GM12892 (cell line): ENCODE measurements around the gene TGFBR2.

Experiments used
- DNase-seq: peaks from one replicate; pipeline ENCODE4 v3.0.0; 2011; ENCODE audit not compliant: insufficient read length
- FAIRE-seq: peaks from 2 replicates; lab custom pipeline; 2011; peaks lifted over from hg19 to GRCh38; lab: Jason Lieb, UNC
- POLR2A ChIP-seq: IDR thresholded peaks from 2 replicates; pipeline ENCODE4 v1.6.1; 2011; ENCODE audit warnings: low read depth, low read length, control low read depth
- POLR2AphosphoS5 ChIP-seq: IDR thresholded peaks from 2 replicates; pipeline ENCODE4 v1.6.1; 2011; ENCODE audit warnings: low read depth, low read length, control low read depth
- TAF1 ChIP-seq: IDR thresholded peaks from 2 replicates; pipeline ENCODE4 v1.6.1; 2011; ENCODE audit warnings: low read depth, mild to moderate bottlenecking, control low read depth, low read length, borderline replicate concordance

Gene TGFBR2

DNA sequence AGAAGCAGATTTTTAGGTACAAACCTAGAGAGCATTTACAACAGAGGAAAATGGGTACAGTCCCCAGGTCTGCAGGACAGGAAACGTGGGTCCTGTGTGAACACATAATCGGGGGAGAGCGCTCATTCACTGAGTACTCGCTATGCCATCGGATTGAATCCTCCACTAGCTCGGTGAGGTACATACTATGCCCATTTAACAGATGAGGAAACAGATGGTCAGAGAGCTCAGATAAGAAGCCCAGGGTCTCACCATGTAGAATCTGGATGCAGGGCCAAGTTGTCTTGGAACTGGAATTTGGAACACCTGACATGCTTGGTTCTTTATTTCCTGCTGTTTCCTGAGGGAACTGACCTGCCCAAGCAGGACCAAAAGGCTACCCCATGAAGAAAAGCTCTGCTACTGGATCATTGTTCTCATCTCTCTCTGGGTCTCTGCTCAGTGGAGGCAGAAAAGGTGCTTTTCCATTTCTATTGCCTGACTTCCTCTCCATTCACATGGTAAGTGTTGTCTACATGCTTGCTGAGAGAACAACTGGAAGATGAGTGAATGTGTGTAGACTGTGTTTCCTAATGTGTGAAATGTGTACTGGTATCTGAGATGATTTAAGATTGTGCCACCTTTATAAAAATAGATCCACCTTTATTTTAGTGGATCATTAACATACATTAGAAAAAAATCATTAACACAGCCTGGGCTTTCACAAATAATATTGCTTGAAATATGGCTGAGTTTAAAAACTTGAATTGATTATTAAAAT, 89.1 kb downstream of the TGFBR2 start:
- DNase-seq = no peak
- TF ChIP-seq POLR2A = no peak
- no peak for TF ChIP-seq TAF1
- TF ChIP-seq POLR2AphosphoS5 = no peak
- no peak for FAIRE-seq

DNA sequence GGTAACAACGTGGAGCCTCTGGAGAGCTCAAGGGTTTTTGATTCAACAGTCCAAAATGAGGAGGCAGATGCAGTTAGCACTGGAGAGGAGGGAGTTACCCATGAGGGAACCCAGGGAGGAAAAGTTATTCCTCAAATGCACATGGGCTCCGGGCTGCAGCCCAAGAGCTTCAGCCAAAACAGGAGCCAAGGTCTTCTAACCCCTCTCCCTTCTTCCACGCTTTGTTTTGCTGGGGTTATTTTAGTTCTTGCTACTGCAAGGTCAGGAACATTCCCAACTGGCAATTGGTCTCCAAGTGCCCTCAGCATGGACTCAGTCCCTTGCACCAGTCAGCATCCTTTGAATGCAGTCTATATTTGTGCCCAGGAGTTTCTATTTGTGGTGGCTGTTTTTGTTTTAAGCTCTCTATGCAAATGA, 90.0 kb downstream of the TGFBR2 start:
- DNase-seq = no peak
- no peak for TF ChIP-seq POLR2A
- no peak for TF ChIP-seq POLR2AphosphoS5
- no peak for TF ChIP-seq TAF1
- no peak for FAIRE-seq

DNA sequence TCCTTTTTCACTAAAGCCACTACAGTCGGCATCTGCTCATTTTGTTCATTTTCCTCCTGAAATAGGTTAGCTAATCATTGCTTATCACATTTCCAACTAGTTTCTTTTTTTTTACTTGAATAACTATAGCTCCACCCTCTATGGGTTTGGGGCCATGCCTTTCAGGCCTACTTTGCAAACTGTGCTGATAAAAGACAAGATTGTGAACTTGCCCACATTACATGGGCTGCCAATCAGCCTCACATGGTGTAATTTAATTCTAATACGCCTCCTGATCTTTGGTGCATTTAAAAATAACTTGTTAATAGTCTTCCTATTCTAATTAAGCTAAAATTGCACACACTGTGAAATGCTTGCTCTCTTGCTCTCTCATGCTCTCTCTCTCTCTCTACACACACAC, 90.5 kb downstream of the TGFBR2 start:
- FAIRE-seq = no peak
- no peak for TF ChIP-seq TAF1
- no peak for TF ChIP-seq POLR2A
- no peak for TF ChIP-seq POLR2AphosphoS5
- DNase-seq = no peak

DNA sequence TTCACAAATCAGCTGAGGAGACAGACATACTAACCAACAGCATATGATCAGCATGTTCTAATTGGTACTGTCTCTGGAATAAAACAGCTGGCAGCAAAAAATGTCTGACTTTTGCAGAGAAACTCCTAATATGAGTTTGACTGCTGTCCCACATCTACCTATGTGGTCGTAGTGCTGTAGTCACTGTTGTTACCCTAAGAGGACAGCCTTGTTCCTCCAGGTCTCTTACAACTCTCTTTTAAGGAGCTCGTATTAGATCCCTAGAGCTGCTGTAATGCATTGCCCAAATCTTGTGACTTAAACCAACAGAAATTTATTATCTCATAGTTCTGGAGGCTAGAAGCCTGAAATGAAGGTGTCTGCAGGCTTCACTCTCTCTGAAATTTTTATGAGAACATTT, 92.1 kb downstream of the TGFBR2 start:
- TF ChIP-seq POLR2AphosphoS5 = no peak
- no peak for FAIRE-seq
- no peak for DNase-seq

DNA sequence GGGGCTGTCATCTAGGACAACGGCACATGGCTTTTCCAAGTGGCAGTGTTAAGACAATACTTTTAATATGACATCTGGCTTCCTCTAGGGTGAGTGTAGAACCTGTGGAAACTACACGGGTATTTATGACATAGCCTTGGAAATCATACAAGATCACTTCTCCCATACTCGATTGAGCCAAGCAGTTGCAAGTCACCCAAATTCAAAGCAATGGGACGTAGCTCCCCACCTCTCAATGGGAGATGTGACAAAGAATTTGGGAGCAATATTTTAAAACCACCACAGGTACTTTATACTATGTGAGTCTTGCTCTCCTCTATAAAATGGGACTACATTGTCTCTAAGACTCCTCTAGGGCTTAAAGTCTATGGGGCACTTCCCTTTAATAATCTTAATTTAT, 93.5 kb downstream of the TGFBR2 start:
- DNase-seq (no peak), FAIRE-seq (no peak)
- TF ChIP-seq TAF1 (no peak), POLR2AphosphoS5 (no peak), POLR2A (no peak)

DNA sequence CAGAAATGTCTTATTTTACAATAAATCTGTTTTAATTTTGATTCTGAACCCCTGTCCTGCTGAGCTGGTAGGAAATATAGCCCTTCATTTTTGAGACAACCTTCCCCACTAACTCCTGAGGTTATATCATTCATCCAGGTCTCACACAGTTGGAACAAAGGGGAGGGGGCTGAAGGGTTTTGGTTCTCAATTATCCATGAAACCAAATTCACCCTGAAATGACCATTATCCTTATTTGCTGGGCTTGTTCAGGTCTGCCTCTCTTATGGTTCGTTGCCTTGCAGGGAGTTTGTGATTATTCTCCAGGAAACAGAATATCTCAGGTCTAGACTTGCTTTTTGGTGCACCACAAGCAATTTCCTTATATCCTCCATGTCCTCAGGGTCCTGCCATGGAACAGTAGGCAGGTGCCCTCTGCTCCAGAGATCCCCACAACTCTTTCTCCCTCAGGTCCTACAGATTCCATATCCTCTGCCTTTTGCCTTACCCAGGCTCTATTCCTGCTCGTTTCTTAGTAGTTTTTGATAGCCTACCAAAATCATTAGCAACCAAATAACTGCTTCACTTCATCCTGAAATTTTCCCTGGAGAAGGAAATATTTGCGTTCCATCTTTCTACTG, 94.4 kb downstream of the TGFBR2 start:
- FAIRE-seq = no peak
- TF ChIP-seq TAF1 = no peak
- no peak for TF ChIP-seq POLR2AphosphoS5
- no peak for TF ChIP-seq POLR2A
- DNase-seq = no peak

DNA sequence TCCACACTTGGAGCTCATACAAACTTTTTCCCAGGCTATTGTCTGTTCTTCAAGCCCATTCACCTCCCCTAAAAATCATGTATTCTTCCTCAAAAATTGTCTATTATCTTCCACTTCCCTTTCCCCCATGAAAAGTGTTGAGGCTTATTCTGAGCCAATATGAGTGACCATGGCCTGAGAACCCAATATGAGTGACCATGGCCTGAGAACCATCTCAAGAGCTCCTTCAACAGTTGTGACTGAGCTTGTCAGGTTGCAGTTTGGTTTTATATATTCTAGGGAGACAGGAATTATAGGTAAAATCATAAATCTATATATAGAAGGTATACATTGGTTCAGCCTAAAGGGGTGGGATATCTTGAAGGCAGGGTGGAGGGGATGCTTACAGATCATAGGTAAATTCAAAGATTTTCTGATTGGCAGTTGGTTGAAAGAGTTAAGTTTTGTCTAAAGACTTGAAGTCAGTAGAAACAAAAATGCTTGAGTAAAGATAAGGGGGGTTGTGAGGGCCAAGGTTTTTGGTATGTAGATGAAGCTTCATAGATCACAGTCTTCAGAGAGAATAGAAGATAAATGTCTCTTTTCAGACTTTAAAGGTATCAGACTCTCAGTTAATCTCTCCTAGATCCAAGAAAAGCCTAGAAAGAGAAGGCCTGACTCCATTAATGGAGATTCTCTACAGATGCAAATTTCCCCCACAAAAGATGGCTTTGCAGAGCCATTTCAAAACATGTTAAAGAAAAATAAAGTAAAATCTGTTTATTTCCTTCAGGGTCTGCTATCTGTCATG, 95.8 kb downstream of the TGFBR2 start:
- DNase-seq (no peak), FAIRE-seq (no peak)
- TF ChIP-seq TAF1 = no peak
- TF ChIP-seq POLR2AphosphoS5 = no peak
- TF ChIP-seq POLR2A = no peak

DNA sequence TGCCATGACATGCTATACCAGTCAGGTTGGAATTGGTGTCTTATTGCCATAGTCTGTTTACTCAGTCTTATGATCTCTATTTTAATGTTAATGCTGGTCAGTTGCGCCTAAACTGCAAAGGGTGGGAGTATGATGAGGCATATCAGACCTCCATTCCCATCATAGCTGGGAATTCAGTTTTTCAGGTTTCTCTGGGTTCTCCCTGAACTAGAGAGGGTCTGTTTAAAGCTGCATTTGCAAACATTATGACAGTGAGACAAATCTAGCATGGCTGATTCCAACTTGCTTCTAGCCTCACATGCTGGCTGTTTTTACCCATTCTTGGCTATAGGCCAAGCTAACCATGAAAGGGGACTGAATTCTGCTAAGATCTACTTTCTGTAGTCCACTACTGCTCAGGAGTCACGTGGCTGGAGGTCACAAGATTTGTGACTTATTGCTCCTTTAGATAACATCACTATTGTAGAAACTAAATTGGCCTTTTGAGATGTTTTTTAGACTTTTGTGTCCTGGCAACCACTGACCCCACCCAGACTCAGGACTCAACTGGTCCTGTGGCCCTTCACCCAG, 96.5 kb downstream of the TGFBR2 start:
- DNase-seq = no peak
- no peak for FAIRE-seq
- TF ChIP-seq TAF1 (no peak), POLR2A (no peak), POLR2AphosphoS5 (no peak)

DNA sequence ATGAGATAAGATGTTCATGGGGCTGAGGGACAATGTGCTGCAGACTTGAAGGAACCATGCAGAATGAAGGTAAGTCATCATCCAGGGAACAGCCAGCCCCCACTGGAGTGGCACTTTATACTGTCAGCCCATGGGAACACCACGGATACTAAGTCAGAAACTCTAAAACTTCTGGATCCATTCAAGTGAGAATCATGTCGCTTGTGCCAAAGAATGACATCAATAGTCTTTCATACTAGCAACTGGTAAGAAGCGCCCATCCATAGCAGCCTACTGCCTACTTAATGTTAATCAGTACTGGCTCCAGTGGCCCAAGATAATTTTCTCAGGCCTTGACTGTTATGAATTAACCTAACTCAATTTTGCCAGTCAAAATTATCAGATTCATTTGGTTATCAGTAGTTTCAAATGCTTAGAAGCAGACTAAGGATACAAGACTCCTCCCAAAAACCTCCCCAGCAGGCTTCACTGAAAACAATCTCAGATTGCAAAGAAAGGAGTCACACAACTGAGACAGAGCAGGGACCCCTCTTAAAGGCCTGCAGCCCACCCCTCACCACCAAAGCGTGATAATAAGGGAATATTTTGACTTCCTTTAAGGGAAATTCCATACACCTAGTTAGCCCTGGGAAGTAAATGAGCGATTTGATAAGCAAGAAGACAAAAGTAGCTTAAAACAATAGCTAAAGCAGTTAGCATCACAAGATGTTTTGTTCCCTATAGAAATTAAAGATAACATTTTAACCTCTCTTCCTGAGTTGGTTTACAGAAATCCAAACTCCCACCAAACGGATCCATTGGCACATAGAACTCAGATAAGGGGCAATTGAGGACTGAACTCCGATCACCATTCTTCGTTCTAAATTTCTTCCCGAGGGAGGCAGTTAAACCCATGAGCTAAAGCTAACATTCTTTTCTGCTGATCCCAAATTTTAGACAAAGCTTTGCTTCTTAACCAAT, 98.8 kb downstream of the TGFBR2 start:
- no peak for FAIRE-seq
- no peak for DNase-seq
- TF ChIP-seq TAF1 (no peak), POLR2A (no peak), POLR2AphosphoS5 (no peak)

DNA sequence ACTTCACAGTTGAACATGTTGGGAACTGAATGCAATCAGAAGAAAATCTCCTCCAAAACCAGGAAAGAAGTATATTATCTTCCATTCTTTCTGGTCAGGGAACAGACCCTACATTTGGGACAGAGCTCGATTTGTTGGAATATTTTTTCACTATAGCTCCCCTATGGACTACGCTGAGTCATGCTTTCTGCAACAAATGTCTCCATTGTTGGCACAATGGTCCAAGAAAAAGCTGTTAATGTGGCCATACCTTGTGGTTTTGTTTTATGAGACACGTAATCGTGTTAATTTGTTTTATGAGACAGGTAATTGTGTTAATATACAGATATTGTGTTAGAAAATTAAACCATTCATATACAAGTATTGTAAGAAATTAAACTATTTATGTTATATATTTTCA, 101.4 kb downstream of the TGFBR2 start:
- no peak for FAIRE-seq
- DNase-seq = no peak
- TF ChIP-seq POLR2AphosphoS5 = no peak
- TF ChIP-seq POLR2A = no peak
- no peak for TF ChIP-seq TAF1
